ENCODE measurements around the gene KRT83. TPM values are rescaled to one million over a fixed set of nuclear protein-coding genes. Genes with fewer than 3 reads are reported as not detected.

Gene KRT83
- total RNA-seq, 1 donor: not detected

DNA sequence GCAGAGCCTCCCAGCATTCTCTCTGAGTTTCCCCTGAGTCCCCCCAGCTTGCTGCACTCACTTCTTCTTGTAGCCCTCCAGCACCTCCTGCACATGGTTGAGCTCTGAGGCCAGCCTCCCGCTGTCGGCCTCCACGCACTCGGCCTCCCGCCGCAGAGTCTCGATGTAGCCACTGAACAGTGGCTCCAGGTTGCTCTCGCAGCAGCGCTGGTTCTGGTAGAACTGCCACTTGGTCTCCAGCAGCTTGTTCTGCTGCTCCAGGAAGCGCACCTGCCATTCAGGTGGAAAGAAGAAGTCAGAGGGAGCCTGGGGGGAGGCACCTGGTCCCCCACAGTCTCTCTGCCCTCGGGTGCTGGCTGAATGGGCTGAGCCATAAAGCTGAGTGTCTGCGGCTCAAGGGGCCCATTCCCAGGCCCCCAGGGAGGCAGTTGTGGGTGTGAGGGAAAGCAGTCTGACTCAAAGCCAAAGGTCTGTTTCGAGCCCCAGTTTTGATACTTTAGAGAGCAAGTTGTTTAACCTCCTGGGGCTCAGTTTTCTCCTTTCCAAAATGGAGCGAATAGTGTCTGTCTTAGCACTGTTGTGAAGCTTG, 43.8 kb upstream of the KRT83 start:
- TF ChIP-seq, protein P1, sequence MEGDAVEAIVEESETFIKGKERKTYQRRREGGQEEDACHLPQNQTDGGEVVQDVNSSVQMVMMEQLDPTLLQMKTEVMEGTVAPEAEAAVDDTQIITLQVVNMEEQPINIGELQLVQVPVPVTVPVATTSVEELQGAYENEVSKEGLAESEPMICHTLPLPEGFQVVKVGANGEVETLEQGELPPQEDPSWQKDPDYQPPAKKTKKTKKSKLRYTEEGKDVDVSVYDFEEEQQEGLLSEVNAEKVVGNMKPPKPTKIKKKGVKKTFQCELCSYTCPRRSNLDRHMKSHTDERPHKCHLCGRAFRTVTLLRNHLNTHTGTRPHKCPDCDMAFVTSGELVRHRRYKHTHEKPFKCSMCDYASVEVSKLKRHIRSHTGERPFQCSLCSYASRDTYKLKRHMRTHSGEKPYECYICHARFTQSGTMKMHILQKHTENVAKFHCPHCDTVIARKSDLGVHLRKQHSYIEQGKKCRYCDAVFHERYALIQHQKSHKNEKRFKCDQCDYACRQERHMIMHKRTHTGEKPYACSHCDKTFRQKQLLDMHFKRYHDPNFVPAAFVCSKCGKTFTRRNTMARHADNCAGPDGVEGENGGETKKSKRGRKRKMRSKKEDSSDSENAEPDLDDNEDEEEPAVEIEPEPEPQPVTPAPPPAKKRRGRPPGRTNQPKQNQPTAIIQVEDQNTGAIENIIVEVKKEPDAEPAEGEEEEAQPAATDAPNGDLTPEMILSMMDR (IDR thresholded peaks at IDR 0.05; ENCODE audit: insufficient read depth, low read depth, low read length): no peak
- no peak overlapping the region for H3K4me3 ChIP-seq (ENCODE audit: low read depth, low read length)
- DNase-seq (ENCODE audit: low read depth): no peak

DNA sequence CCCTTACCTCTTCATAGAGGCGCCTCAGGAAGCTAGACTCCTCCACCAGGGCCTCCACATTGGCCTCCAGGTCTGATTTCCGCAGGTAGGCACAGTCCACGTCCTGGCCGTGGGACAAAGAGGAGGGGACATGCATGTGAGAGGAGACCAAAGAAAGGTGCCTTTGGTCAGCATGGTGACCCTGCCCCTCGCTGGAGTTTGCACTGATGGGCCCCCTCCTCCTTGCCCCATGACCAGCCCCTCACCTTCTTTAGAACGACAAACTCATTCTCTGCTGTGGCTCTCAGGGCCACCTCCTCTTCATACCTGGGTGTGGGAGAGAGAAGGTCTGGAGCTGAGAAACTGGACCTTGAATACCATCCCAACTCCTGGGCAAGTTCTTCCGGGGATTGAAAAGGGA, 42.9 kb upstream of the KRT83 start:
- TF ChIP-seq, protein P1 (IDR thresholded peaks at IDR 0.05; ENCODE audit: insufficient read depth, low read depth, low read length): no peak
- no peak overlapping the region for H3K4me3 ChIP-seq (ENCODE audit: low read depth, low read length)
- no peak for DNase-seq (ENCODE audit: low read depth)

DNA sequence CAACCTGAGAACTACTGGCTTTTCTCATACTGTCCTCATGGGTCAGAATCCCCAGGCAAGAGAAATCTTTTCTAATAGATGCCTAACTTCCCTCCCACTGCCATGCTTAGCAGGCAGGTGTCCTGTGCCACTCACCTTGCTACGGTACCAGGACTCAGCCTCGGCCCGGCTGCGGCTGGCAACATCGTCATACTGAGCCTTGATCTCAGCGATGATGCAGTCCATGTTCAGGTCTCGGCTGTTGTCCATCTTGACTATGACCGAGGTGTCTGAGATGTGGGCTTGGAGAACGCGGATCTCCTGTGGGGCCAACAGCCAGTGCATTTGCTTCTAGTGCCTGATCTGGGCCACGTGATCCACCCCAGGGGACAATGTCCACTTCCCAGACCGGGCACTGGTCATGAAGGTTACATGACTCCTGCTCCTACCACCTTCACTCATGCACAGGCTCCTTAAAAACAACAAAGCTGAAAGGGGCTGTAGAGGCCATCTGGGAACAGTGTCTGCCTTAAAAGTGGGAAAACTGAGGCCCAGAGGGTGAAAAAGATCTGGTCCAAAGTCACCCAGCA, 42.0 kb upstream of the KRT83 start:
- no peak for DNase-seq (ENCODE audit: low read depth)
- H3K4me3 ChIP-seq (ENCODE audit: low read depth, low read length): no peak overlapping the region
- TF ChIP-seq, protein P1 (IDR thresholded peaks at IDR 0.05; ENCODE audit: insufficient read depth, low read depth, low read length): no peak

DNA sequence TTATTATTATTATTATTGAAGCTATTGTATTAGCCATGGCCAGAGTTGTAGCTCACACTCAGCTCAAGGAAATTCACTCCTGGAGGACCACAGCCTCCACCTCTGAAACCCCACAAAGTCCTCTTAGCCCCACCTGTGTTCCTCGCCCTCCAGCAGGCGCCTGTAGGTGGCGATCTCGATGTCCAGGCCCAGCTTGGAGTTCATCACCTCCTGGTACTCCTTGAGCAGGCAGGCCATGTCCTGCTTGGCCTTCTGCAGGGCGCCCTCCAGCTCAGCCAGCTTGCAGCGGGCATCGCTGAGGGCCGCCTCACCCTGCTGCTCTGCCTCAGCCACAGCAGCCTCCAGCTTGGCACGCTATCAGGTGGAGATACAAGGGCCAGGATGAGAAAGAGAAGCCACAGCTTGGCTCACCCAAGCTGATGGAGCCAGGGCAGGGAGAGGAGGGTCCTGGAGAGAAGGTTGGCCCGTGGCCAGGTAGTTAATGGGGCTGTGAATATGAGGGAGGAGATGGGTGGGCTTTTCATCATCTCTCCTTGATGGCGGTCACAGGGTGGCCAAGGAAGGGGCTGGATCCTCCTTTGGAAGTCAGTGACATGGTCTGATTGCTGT, 41.0 kb upstream of the KRT83 start:
- no peak overlapping the region for H3K4me3 ChIP-seq (ENCODE audit: low read depth, low read length)
- TF ChIP-seq, protein P1 (IDR thresholded peaks at IDR 0.05; ENCODE audit: insufficient read depth, low read depth, low read length): peak; percentile 22
- no peak for DNase-seq (ENCODE audit: low read depth)

DNA sequence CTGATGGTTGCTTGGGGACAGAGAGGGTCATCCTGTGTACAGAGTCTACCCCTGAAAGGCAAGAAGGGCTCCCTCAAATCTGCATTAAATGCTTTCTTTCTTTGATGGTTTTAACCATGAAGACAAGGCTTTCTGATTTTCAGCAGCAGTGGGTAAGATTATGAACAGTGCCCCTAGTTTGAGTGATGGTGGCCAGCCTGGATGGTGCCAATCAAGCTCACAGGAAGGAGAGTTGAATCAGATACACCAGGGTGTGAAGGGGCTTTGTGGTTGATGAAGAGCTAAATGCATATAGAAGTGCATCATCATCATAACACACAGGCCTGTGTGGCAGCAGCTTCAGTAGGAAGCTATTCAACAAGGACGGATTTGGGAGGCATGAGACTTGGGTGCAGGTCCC, 40.4 kb upstream of the KRT83 start:
- TF ChIP-seq, protein P1 (IDR thresholded peaks at IDR 0.05; ENCODE audit: insufficient read depth, low read depth, low read length): no peak

DNA sequence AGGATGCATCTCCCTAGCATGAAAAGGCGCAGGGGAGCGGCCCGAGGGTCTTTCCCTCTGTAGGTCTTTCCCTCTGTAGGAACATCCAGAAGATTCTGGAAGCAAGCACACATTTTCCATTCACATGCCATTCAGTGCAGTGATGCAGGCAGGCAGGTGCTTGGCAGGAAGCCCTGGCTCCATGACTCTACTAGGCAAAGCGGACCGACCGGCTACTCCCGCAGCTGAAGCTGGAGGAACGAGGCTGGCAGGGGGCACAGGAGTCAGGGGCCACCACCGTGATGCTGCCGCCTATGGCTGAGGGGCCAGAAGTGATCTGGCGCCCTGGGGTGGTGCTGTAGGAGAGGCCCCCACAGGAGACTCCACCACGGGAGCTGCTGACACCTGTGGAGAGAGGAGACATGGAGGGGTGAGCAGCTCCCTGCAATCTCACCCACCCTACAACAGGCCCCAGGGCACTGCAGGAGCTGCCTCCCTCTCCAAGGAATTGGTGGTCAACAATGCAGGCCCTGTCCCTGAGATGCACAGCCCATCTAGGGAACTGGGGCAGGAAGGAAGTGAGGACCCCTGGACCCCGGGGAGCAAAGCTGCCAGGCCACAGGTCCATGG, 39.6 kb upstream of the KRT83 start:
- H3K4me3 ChIP-seq (ENCODE audit: low read depth, low read length): no peak overlapping the region
- TF ChIP-seq, protein P1 (IDR thresholded peaks at IDR 0.05; ENCODE audit: insufficient read depth, low read depth, low read length): no peak
- DNase-seq (ENCODE audit: low read depth): no peak

More for the DNA sequence above, 40.4 kb upstream of the KRT83 start:
- no peak for DNase-seq (ENCODE audit: low read depth)
- no peak overlapping the region for H3K4me3 ChIP-seq (ENCODE audit: low read depth, low read length)

Data from fibroblast of villous mesenchyme (primary cell).